DOHH2 (cell line): ENCODE data around the gene SHC3.

Experiments
- CTCF ChIP-seq: fragments of 200-600 bp; sonication (generic); IDR thresholded peaks from one replicate; pipeline ENCODE4 v1.5.1; 2014; ENCODE audit warnings: antibody characterized with exemption, mild to moderate bottlenecking, low read depth, low read length; ENCODE audit not compliant: poor library complexity, severe bottlenecking
- EZH2phosphoT487 ChIP-seq: fragments of 200-600 bp; sonication (generic); IDR thresholded peaks from 2 replicates; pipeline ENCODE4 v1.6.1; 2017; ENCODE audit warnings: borderline replicate concordance, mild to moderate bottlenecking, antibody characterized with exemption, low read length, moderate library complexity, mixed read lengths

GRCh38 chr9:88995627-88996026, 183.0 kb downstream of the SHC3 start:
- TF ChIP-seq CTCF, result no peak
- TF ChIP-seq EZH2phosphoT487, result no peak
